ENCODE measurements around the gene ADGRV1.

- no peak for TF ChIP-seq GATA2 (IDR thresholded peaks at IDR 0.05; ENCODE audit: low read depth, low read length)
- no peak for TF ChIP-seq GATA3 (IDR thresholded peaks at IDR 0.05; ENCODE audit: low read depth, low read length)
Observed at GRCh38 chr5:91049112-91049511, 490.5 kb downstream of the ADGRV1 start.
